GM18502 (cell line): ENCODE results near the gene NIF3L1.
A peak's percentile ranks its signal among the peaks of the same experiment; 100 is the strongest.

Source experiments
- ATAC-seq: cut with Tn5 transposase; IDR thresholded peaks from one replicate; pipeline ENCODE4 v1.9.1; 2021; ENCODE audit warnings: mild to moderate bottlenecking; ENCODE audit not compliant: unreplicated experiment, poor library complexity

NIF3L1 gene, protein sequence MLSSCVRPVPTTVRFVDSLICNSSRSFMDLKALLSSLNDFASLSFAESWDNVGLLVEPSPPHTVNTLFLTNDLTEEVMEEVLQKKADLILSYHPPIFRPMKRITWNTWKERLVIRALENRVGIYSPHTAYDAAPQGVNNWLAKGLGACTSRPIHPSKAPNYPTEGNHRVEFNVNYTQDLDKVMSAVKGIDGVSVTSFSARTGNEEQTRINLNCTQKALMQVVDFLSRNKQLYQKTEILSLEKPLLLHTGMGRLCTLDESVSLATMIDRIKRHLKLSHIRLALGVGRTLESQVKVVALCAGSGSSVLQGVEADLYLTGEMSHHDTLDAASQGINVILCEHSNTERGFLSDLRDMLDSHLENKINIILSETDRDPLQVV

DNA sequence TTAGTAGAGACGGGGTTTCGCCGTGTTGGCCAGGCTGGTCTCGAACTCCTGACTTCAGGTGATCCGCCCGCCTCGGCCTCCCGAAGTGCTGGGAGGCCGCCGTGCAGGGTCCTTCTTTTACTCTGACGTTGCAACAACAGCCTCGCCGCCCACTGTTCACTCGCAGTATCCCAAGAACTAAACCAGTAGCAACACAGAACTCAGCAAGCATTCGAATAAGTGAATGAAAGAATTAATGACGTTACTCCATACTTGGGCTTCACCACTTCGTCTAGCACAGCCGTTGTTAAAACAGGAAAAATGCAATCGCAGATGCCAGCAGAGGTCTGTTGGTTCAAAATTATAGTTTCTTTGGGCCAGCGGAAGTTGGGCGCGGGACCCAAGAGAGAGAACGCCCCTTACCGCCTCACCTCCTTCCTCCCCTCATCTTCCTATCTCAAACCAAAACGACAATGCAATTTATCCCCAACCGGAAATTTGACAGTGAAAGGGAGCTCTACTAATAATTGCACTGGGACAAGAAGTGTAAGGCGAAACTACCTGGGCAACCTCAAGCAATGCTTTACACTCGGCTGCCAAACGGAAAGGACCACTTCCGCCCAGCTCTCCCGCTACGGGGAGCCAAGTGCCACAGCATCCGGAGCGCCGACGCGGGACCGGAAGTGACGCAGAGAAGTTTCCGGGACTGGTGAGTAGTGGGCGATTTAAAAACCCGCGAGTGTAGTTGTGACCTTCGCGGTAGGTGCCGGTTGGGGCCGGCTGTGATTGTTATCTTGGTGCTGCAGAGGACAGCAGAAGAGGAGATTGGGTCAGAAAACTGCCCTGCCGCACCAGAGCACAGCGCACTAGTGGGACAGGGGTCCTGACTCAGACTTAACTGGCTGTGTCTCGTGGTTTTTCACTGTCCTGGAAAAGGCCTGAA lies at the start of gene NIF3L1, which contains the start of gene PPIL3:
NIF3L1 (plus strand) TSS at position 668 of the 922 bp plus-strand sequence. CDS start 2,573 bp downstream, outside the sequence.
PPIL3 (minus strand) TSS at position 374 of the 922 bp plus-strand sequence. CDS start 1,462 bp downstream, outside the sequence.
- peak; percentile 87 for ATAC-seq

DNA sequence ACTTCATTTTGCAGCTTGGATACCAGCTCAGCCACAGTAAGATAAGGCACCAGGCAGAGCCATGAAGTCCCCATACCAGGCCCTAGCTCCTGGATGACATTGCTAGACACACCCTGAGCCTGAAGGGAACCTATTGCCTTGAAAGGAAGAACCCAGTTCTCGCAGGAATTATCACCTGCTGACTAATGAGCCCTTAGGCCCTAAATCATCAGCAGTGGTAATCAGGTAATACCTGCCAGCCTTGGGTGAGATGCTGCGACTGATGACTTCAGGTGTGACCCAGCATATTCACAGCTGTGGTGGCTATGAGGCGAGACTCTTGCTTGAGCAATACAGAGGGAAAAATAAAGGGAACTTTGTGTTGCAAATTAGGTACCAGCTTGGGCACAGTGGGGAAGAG lies 49.7 kb upstream of the NIF3L1 start:
- ATAC-seq, result no peak

DNA sequence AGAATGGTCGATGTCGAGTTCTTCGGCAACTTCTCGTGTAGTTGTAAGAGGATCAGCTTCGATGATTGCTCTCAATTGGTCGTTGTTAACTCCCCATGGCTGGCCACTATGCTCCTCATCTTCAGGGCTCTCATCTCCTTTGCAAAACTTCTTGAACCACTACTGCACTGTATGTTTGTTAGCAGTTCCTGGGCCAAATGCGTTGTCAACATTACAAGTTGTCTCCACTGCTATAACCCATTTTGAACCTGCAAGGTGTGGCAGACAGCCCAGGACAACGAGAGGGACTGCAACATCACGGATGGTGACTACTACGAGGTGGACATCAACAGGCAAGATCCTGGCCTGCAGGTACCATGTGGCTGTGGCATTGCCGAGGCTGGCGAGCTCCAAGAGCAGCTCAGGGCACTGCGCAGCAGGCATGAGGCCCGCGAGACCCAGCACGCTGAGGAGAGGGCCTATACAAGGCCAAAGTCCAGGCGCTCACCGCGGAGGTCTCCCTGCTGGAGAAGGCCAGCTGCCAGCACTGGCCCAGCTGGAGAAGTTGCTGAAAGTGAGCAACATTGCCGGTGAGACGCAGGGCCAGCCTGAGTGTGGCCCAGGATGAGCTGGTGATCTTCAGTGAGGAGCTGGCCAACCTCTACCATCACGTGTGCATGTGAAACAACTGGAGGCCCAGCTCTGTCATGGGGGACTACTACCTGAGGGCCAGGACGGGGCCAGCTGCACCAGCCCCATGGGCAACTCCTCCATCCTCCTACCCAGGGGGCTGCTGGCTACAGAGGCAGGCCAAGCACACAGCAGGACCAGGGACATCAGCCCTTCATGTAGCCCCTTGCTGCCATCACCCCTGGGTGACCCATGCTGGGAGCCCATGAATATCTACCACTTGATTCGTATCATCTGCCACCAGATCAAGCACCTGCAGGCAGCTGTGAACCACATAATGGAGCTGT lies 44.9 kb upstream of the NIF3L1 start:
- no peak for ATAC-seq

DNA sequence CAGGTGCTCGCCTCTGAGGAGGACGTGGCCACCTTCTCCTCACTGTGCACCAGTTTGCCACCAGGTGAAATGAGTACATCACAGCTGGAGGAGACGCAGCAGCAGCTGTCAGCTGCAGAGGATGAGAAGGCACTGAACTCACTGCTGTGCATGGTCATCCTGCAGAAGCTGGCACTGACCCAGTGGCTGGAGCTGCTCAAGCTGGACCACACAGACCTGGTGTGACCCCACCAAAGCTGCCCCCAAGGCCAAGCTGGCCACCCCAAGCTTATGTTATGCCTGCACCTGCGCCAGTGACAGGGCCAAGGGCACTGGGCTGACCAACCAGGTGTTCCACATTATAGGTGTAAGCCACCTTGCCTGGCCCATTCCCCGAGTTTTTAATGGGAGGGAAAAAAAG lies 44.0 kb upstream of the NIF3L1 start:
- no peak for ATAC-seq

DNA sequence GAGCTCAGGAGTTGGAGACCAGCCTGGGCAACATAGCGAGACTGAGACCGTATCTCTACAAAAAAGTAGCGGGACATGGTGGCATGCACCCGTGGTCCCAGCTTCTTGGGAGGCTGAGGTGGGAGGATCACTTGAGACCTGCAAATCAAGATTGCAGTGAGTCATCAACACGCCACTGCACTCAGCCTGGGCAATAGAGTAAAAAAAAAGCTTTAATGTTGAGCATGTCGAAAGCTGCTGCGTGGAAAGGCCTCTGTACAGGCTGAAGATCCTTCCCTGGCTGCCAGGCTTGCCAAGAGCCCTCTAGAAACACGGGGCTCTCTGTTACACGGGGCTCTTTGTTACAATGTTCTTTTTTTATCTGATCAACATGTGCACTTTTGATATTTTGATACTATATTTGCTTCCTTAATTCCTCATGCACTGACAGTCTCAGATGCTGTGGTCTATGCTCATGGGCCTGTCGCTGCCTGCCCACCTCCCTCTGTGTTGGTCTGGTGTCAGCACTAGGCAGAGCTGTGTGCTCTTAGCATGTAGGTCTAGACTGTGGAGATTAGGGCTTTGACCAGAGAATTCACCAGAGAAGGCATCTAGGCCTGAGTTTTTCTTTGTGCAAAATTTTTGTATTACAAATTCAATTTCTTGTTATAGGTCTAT lies 43.4 kb upstream of the NIF3L1 start:
- no peak for ATAC-seq

DNA sequence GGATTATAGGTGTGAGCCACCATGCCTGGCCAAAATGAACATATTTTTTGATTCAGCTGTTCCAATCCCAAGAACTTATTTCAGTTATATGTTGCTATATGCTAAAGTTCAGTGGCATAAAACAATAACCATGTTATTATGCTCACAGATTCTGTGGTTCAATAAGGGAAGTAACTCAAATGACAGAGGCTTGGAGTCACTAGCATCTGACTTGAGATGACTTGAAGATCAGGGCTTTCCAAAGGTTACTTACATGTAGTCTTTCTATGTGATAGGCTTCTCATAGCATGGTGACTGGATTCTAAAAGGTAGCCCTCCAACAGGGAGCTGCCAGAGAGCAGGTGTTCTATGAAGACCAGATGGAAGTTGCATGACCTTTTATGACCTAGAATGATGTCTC lies 41.9 kb upstream of the NIF3L1 start:
- no peak for ATAC-seq

DNA sequence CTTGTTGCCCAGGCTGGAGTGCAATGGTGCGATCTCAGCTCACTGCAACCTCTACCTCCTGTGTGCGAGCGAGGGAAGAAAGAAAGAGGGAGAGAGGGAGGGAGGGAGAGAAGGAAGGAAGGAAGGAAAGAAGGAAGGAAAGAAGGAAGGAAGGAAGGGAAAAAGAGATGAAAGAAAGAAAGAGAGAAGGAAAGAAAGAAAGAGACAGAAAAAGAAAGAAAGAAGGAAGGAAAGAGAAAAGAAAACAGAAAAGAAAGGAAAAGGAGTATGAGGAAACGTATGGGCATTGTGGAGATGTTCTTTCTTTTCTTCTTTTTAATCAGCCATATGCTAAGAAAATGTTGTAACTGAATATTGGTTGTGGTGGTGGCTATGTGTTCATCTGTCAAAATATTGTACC lies 41.2 kb upstream of the NIF3L1 start:
- ATAC-seq, result no peak

DNA sequence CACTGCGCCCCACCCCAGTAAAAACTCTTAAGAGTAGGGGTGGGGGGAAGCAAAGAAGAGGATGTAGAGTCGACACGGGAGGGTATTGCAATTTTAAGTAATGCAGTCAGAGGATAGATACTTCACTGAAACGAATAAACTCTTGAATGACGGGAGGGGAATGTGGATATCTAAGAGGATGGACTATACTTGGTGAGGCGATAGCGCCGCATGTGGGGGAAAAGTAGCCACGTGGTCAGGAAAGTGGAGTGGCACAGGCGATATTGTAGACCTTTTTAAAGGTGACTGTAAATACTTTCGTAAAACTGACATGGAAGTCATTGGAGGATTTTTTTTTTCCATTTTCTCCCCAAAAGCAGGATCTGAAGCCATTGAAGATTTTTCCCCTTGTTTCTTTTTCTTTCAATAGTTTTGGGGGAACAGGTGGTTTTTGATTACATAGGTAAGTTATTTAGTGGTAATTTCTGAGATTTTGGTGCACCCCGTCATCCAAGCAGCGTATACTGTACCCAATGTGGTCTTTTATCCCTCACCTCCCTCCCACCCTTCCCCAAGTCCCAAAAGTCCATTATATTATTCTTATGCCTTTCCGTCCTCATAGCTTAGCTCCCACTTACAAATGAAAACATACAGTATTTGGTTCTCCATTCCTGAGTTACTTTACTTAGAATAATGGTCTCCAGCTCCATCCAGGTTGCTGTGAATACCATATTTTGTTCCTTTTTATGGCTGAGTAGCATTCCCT lies 38.5 kb upstream of the NIF3L1 start:
- ATAC-seq, result no peak

DNA sequence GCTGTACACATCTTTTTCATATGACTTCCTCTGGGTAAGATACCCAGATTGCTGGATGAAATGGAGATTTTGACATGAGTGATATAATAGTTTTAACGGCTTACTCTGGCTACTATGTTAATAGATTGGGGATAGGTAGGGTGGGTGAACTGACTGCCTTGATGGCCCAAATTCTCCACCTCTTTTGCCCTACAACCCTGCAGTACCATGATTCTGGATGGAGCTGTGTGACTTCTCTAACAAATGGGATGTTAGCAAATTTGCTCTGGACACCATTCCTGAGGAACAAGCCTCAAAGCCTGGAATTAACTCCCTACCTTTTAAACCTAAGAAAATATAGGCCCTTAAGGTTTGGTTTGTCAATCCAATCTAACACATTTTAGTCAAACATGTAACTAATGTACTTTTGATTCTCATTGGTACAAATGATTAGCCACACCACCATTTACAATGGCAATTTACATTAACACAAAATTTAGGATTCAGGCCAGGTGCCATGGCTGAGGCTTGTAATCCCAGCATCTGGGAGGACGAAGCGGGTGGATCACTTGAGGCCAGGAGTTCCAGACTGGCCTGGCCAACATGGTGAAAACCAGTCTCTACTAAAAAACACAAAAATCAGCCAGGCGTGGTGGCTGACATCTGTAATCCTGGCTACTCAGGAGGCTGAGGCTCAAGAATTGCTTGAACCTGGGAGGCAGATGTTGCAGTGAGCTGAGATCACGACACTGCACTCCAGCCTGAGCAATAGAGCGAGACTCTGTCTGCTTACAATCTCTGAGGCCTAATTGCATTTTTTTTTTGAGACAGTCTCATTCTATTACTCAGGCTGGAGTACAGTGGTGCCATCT lies 37.5 kb upstream of the NIF3L1 start:
- no peak for ATAC-seq

DNA sequence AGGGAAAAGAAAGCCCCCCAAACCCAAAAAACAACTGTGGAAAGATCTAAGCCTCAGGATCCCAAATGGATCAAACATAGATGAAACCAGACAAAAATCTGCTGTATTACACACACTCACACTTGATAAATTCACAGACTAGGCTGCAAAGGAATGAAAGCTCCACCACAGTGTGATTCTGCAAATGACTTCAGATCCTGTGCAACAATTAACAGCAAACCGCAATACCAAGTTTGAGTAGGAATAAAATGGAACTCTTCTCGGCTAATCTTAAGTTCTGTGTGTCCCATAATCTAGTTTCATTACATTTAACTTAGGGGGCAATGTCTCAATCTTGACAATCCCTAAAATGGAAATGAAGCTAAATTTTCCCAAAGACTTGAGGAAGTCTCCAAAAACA lies 36.6 kb upstream of the NIF3L1 start:
- ATAC-seq, result no peak

DNA sequence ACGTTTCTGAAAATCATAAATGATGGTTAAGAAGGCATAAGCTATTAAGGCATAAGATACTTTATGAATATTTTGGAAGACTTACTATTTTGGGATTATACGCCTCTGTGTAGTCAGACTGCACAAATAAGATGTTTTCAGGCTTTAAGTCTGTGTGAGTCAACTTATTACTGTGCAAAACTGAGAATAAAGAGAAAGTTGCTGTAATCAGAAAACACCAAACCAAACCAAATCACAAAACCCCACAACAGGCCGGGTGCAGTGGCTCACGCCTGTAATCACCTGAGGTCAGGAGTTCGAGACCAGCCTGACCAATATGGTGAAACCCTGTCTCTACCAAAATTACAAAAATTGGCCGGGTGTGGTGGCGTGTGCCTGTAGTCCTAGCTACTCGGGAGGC lies 32.4 kb upstream of the NIF3L1 start:
- ATAC-seq, result no peak

DNA sequence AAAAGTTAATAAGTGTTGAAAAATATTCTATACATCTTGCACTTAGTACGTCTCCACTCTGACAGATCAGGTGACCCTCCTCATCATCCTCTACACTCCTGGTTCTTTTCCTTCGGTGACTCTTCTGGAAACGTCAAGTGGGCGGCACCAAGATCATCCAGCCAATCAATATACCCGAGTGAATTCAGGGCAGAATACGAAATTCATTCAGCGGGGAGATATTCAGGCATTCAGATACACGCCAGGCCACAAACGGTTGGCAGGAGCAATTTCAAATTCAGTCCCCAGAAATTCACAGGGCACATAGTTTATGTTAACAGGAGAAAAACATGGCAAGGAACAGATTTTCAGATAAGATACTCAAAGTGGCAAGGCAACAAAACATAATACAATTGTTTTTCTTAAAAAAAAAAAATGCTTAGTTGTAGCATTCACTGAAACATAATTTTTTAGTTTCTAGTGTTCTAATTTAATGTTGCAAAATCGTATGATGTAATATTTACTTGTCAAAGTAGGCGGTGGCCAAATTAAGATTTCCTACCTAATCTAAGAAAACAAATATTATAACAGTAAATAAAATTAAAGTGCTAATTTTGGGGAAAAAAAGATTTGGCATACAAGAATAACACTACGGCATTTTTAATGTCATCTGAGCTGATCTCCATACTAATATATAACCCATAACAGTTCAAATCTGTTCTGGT lies 28.9 kb upstream of the NIF3L1 start:
- ATAC-seq, result no peak

DNA sequence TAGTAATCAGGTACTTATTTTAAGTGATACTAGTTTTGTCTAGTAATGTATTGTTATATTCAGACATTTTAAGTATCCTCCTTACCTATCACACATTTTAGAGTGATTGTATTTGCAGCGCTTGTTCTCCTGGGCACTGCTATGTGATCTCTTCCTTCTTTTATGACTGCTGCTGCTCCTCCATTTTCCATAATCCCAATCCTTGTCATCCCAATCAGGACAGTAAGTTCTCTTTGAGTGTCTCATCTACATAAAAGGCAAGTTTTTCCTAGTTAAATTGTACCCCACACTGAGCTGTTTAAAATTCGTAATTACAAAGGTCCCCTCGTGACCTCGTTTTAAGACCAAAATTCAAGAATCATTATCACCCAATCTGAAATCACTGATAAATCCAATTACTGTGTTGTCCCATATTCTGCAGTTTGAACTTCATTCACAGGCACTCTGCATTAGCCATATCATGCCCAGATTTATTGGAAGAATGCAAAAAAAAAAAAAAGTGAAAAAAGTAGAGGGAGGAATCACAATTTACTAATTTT lies 27.5 kb upstream of the NIF3L1 start:
- ATAC-seq, result no peak

DNA sequence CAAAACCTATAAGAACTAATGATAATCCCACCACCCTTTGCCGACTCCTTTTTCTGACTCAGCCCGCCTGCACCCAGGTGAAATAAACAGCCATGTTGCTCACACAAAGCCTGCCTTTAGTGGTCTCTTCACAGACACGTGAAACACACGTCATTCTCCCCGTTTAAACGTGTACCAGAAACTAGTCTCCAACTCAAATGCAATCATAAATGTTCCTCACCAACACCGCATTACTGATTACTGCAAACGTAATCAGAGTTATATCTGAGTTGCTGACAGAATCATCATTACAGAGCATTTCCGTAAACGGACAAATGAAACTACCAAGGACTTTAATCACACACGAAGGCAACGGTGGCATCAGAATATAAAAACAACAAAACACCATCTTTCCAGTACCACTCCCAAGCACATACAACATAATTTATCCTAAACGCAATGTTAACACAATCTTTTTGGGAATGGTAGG lies 26.6 kb upstream of the NIF3L1 start:
- ATAC-seq, result no peak

DNA sequence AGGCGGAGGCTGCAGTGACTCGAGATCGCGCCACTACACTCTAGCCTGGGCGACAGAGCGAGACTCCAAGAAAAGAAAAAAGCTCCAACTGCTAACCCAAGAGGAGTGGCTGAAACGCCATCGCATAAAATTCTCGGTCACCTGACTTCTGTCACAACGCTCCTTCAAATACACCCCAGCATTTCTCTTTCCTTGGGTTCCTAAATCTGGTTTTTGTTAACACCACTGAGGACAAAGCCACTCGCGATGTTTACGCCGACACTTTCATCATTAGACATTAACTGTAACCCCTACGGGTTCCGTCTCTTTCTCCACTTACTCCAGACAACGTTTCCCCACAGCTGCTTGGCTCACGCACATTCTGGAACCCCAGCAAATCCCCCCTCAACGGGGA lies 25.4 kb upstream of the NIF3L1 start:
- no peak for ATAC-seq

DNA sequence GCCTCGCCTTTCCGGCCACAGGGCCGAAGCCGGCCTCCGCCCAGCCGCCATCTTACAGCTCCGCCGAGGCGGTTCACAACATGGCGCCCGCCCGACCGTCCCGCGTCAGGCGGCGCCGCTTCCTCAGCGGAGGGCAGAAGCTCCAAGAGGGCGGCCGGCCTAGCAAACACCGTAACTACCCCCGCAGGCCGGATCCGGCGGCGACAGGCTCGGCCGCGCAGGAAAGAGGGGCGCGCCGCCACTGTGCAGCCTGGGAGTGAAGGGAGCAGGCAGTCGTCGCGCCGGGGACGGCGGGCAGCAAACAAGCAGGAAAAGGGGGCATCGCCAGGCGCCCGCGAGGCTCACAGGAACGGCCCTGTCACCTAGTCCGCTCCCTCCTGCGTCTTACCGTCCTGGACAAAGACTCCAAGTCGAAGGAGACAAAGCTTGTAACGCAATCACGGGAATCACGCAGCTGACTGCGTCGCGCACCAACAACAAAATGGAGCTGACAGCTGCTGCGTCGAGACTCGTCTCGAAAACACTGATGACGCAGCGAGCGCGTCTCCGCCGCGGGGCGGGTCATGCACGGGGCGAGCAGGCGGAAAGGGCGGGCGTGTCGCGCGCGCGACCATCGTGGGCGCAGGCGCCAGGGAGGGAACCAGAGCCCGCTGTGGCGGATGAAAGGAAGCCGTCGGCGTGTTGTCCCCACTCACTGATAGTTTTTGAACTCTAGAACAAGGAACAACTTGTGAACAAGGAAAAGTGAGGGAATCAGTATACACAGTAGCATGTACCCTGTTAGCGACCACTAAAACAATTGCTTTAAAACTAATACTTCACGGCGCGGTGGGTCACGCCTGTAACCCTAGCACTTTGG lies 24.8 kb upstream of the NIF3L1 start, which contains the start of gene CLK1:
CLK1 (minus strand) TSS at position 483 of the 859 bp plus-strand sequence. CDS start 2,796 bp downstream, outside the sequence.
- peak; percentile 85 for ATAC-seq
